ENCODE results near the gene ELP6.

Gene ELP6

GRCh38 chr3:47455806-47456452 lies 57.6 kb downstream of the ELP6 start:
- Histone ChIP-seq H3K27ac (no peak overlapping the region), H3K9me3 (no peaks in the 10 kb centered on the region), H3K4me3 (no peak overlapping the region), H3K36me3 (no peaks in the 10 kb centered on the region), H3K4me1 (peaks cover 0 to 13% (median 4%) of the 10 kb centered on the region in 4 donors), H3K27me3 (no peaks in the 10 kb centered on the region)
- TF ChIP-seq, protein P1, sequence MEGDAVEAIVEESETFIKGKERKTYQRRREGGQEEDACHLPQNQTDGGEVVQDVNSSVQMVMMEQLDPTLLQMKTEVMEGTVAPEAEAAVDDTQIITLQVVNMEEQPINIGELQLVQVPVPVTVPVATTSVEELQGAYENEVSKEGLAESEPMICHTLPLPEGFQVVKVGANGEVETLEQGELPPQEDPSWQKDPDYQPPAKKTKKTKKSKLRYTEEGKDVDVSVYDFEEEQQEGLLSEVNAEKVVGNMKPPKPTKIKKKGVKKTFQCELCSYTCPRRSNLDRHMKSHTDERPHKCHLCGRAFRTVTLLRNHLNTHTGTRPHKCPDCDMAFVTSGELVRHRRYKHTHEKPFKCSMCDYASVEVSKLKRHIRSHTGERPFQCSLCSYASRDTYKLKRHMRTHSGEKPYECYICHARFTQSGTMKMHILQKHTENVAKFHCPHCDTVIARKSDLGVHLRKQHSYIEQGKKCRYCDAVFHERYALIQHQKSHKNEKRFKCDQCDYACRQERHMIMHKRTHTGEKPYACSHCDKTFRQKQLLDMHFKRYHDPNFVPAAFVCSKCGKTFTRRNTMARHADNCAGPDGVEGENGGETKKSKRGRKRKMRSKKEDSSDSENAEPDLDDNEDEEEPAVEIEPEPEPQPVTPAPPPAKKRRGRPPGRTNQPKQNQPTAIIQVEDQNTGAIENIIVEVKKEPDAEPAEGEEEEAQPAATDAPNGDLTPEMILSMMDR (IDR thresholded peaks at IDR 0.05), result no peak
- DNase-seq, result no peak
- intact Hi-C loops (cut with DNase I; ENCODE audit: low total_unique reads), result no loop called here

GRCh38 chr3:47452453-47453215 lies 60.9 kb downstream of the ELP6 start:
- H3K27me3 ChIP-seq, result no peaks in the 10 kb centered on the region
- no peak for DNase-seq
- TF ChIP-seq, protein P1 (IDR thresholded peaks at IDR 0.05), result no peak
- intact Hi-C loops (cut with DNase I; ENCODE audit: low total_unique reads), result no loop called here
- peaks cover 0 to 13% (median 4%) of the 10 kb centered on the region in 4 donors for H3K4me1 ChIP-seq
- no peak overlapping the region for H3K27ac ChIP-seq
- no peaks in the 10 kb centered on the region for H3K36me3 ChIP-seq
- no peaks in the 10 kb centered on the region for H3K9me3 ChIP-seq
- no peak overlapping the region for H3K4me3 ChIP-seq
